H1 (cell line): ENCODE results near the gene OVCA2. TPM values are rescaled to one million over a fixed set of nuclear protein-coding genes. Genes with fewer than 3 reads are reported as not detected.

ENCODE experiments used
- CTCF ChIA-PET: fragments of 300-600 bp; sonication (Branson Sonifier 250); formaldehyde crosslinking; loops from one replicate; lab custom pipeline; 2021; ENCODE audit not compliant: partially characterized antibody; lab: Charles Lee
- POLR2A ChIA-PET: fragments of 300-600 bp; sonication (Branson Sonifier 250); formaldehyde crosslinking; loops from one replicate; lab custom pipeline; 2021; ENCODE audit warnings: inconsistent platforms; ENCODE audit not compliant: partially characterized antibody; lab: Charles Lee
- DNase-seq, 2 experiments: peaks; one replicate each; pipeline versions ENCODE4 v3.0.0 to v3.0.0-alpha.2; 2010 to 2022; ENCODE audit warnings: low spot score in 2 of 2, low read depth in 1 of 2, mixed read lengths in 1 of 2
- FAIRE-seq: peaks from 2 replicates; lab custom pipeline; 2011; peaks lifted over from hg19 to GRCh38; lab: Jason Lieb, UNC
- H2AFZ ChIP-seq: 2 replicates; pipeline ENCODE4 v1.8.1; 2012; ENCODE audit warnings: low read length, inconsistent platforms
- H2AK5ac ChIP-seq: 2 replicates; pipeline ENCODE4 v1.6.1; 2013; ENCODE audit warnings: low read depth, low read length
- H2BK120ac ChIP-seq: replicated peaks from 2 replicates; pipeline ENCODE3; 2013; ENCODE audit warnings: low read depth, low read length, inconsistent platforms
- H2BK12ac ChIP-seq: 2 replicates; pipeline ENCODE4 v1.6.1; 2013; ENCODE audit warnings: low read depth, low read length
- H2BK15ac ChIP-seq: 2 replicates; pipeline ENCODE4 v1.6.1; 2013; ENCODE audit warnings: low read length
- H2BK20ac ChIP-seq: 2 replicates; pipeline ENCODE4 v1.6.1; 2013; ENCODE audit warnings: low read length
- H2BK5ac ChIP-seq: 2 replicates; pipeline ENCODE4 v1.6.1; 2013; ENCODE audit warnings: low read depth, low read length
- H3K14ac ChIP-seq: 2 replicates; pipeline ENCODE4 v1.6.1; 2013; ENCODE audit warnings: inconsistent platforms; ENCODE audit not compliant: insufficient read length
- H3K18ac ChIP-seq: 2 replicates; pipeline ENCODE4 v1.6.1; 2013; ENCODE audit warnings: low read length; ENCODE audit errors: extremely low read depth
- H3K23ac ChIP-seq: 2 replicates; pipeline ENCODE4 v1.6.1; 2013; ENCODE audit warnings: inconsistent platforms; ENCODE audit not compliant: insufficient read length
- H3K23me2 ChIP-seq: 2 replicates; pipeline ENCODE4 v1.6.1; 2013; ENCODE audit warnings: low read depth, low read length
- H3K27ac ChIP-seq: 2 replicates; pipeline ENCODE4 v1.6.1; 2011; ENCODE audit warnings: low read depth, low read length, inconsistent platforms
- H3K27me3 ChIP-seq, 4 experiments: replicated peaks in 1 of 4; 1 replicate in 1 of 4; 2 replicates in 3 of 4; pipeline versions ENCODE4 v1.6.1 to v1.8.1; 2011 to 2013; ENCODE audit warnings: low read length in 3 of 4, mild to moderate bottlenecking in 3 of 4, inconsistent platforms in 2 of 4, mixed read lengths in 2 of 4, moderate library complexity in 1 of 4; ENCODE audit not compliant: control insufficient read depth in 3 of 4, insufficient read depth in 3 of 4; ENCODE audit errors: extremely low read depth in 1 of 4
- H3K36me3 ChIP-seq, 4 experiments: 2 replicates each; pipeline versions ENCODE4 v1.6.1 to v1.8.1; 2011 to 2013; ENCODE audit warnings: mild to moderate bottlenecking in 4 of 4, low read length in 3 of 4, moderate library complexity in 2 of 4, control low read depth in 1 of 4, inconsistent platforms in 1 of 4; ENCODE audit not compliant: insufficient read depth in 4 of 4, control insufficient read depth in 2 of 4
- H3K4ac ChIP-seq: replicated peaks from 2 replicates; pipeline ENCODE3; 2013; ENCODE audit warnings: low read length, low read depth, mixed read lengths, inconsistent platforms; ENCODE audit not compliant: insufficient read length
- H3K4me1 ChIP-seq, 4 experiments: replicated peaks in 1 of 4; 1 replicate in 1 of 4; 2 replicates in 3 of 4; pipeline versions ENCODE4 v1.6.1 to v1.8.1; 2011 to 2013; ENCODE audit warnings: low read length in 3 of 4, inconsistent platforms in 2 of 4, mixed read lengths in 1 of 4; ENCODE audit not compliant: insufficient read depth in 4 of 4, control insufficient read depth in 3 of 4
- H3K4me2 ChIP-seq, 2 experiments: 2 replicates each; pipeline versions ENCODE4 v1.6.1 to v1.8.1; 2011 to 2013; ENCODE audit warnings: low read depth in 2 of 2, low read length in 2 of 2, control low read depth in 1 of 2, inconsistent platforms in 1 of 2, mild to moderate bottlenecking in 1 of 2; ENCODE audit not compliant: insufficient read depth in 1 of 2
- H3K4me3 ChIP-seq, 4 experiments: fragments of 200-600, 300-600 bp in 1 of 4; sonication (generic), shearing (Covaris generic), sonication (Bioruptor Twin) in 1 of 4; 2 replicates each; pipeline versions ENCODE4 v1.5.1 to v1.8.1; 2011 to 2016; ENCODE audit warnings: low read length in 4 of 4, low read depth in 3 of 4, control low read depth in 2 of 4, inconsistent platforms in 2 of 4, mild to moderate bottlenecking in 2 of 4, mixed read lengths in 1 of 4, moderate library complexity in 1 of 4; ENCODE audit not compliant: insufficient read depth in 2 of 4; ENCODE audit errors: extremely low read depth in 1 of 4
- H3K56ac ChIP-seq: replicated peaks from 2 replicates; pipeline ENCODE3; 2013; ENCODE audit warnings: low read depth, mild to moderate bottlenecking, mixed read lengths, low read length, inconsistent platforms; ENCODE audit not compliant: insufficient read length
- H3K79me1 ChIP-seq: 2 replicates; pipeline ENCODE4 v1.6.1; 2013; ENCODE audit warnings: low read depth, low read length, control low read depth
- H3K79me2 ChIP-seq, 2 experiments: 2 replicates each; pipeline versions ENCODE4 v1.6.1 to v1.8.1; 2012 to 2013; ENCODE audit warnings: low read length in 2 of 2, mild to moderate bottlenecking in 2 of 2, inconsistent platforms in 1 of 2; ENCODE audit not compliant: insufficient read depth in 2 of 2, control insufficient read depth in 1 of 2
- H3K9ac ChIP-seq, 4 experiments: replicated peaks in 1 of 4; 1 replicate in 1 of 4; 2 replicates in 3 of 4; pipeline versions ENCODE4 v1.6.1 to v1.8.1; 2011 to 2013; ENCODE audit warnings: low read depth in 3 of 4, low read length in 3 of 4, control low read depth in 2 of 4, mild to moderate bottlenecking in 2 of 4, moderate library complexity in 2 of 4, inconsistent platforms in 1 of 4; ENCODE audit errors: extremely low read depth in 1 of 4
- H3K9me3 ChIP-seq, 2 experiments: 2 replicates each; pipeline versions ENCODE4 v1.6.1 to v1.8.1; 2012 to 2013; ENCODE audit warnings: mild to moderate bottlenecking in 2 of 2, moderate library complexity in 2 of 2, control low read depth in 1 of 2, inconsistent platforms in 1 of 2, low read depth in 1 of 2, low read length in 1 of 2, mixed read lengths in 1 of 2; ENCODE audit not compliant: insufficient read depth in 2 of 2
- H4K20me1 ChIP-seq, 2 experiments: replicated peaks in 1 of 2; 2 replicates each; pipeline versions ENCODE3 to v1.8.1; 2011 to 2013; ENCODE audit warnings: inconsistent platforms in 2 of 2, low read length in 2 of 2, mild to moderate bottlenecking in 1 of 2; ENCODE audit not compliant: insufficient read depth in 2 of 2, control insufficient read depth in 1 of 2
- H4K5ac ChIP-seq: 2 replicates; pipeline ENCODE4 v1.6.1; 2013; ENCODE audit warnings: low read length, low read depth, mixed read lengths, inconsistent platforms; ENCODE audit not compliant: insufficient read length
- H4K8ac ChIP-seq: 2 replicates; pipeline ENCODE4 v1.8.0; 2013; ENCODE audit warnings: mild to moderate bottlenecking, moderate library complexity, low read length, inconsistent platforms; ENCODE audit not compliant: insufficient read depth; ENCODE audit errors: extremely low read depth
- H4K91ac ChIP-seq: replicated peaks from 2 replicates; pipeline ENCODE3; 2013; ENCODE audit warnings: low read length, mixed read lengths, inconsistent platforms; ENCODE audit not compliant: insufficient read length
- BACH1 ChIP-seq: IDR thresholded peaks from 2 replicates; pipeline ENCODE4 v1.6.1; 2012; ENCODE audit warnings: low read length, improper control_type of control experiment
- EGR1 ChIP-seq: IDR thresholded peaks from 2 replicates; pipeline ENCODE4 v1.6.1; 2011; ENCODE audit warnings: low read depth, low read length, borderline replicate concordance
- JUN ChIP-seq: IDR thresholded peaks from 2 replicates; pipeline ENCODE4 v1.6.1; 2011; ENCODE audit warnings: low read depth, mild to moderate bottlenecking, improper control_type of control experiment, low read length
- KDM1A ChIP-seq: fragments of 200-600, 300-600 bp; sonication (generic); IDR thresholded peaks from 2 replicates; pipeline ENCODE4 v1.7.1; 2016; ENCODE audit warnings: mild to moderate bottlenecking, low read length, borderline replicate concordance
- MAX ChIP-seq: IDR thresholded peaks from 2 replicates; pipeline ENCODE4 v1.6.1; 2012; ENCODE audit warnings: inconsistent platforms
- NRF1 ChIP-seq: IDR thresholded peaks from 2 replicates; pipeline ENCODE4 v1.6.1; 2011; ENCODE audit warnings: mild to moderate bottlenecking, low read depth, low read length, improper control_type of control experiment
- POLR2A ChIP-seq, 2 experiments: IDR thresholded peaks; 1 replicate in 1 of 2; 2 replicates in 1 of 2; pipeline ENCODE4 v1.6.1; 2011; ENCODE audit warnings: low read depth in 2 of 2, low read length in 2 of 2, mild to moderate bottlenecking in 2 of 2; ENCODE audit errors: control extremely low read depth in 1 of 2
- TEAD4 ChIP-seq: IDR thresholded peaks from 2 replicates; pipeline ENCODE4 v1.6.1; 2012; ENCODE audit warnings: low read depth, low read length, inconsistent platforms, mixed read lengths
- WGBS, 2 experiments: shearing (Covaris generic) in 1 of 2; methylation state at CpG; one replicate each; pipeline versions ENCODE4 v1.1.6 to v1.1.7; 2013 to 2015; ENCODE audit warnings: low lambda C conversion rate in 2 of 2, mixed read lengths in 2 of 2, inconsistent platforms in 1 of 2, low coverage in 1 of 2, missing lambda C conversion rate in 1 of 2; ENCODE audit not compliant: insufficient replicate concordance in 2 of 2, insufficient coverage in 1 of 2, insufficient read length in 1 of 2; ENCODE audit errors: extremely low coverage in 1 of 2, missing lambda C conversion rate in 1 of 2; 5-methylcytosine and 5-hydroxymethylcytosine counted together
- polyA plus RNA-seq, 7 experiments: library from polyadenylated mRNA; depleted of rRNA in 3 of 7; stranded (reverse) in 5 of 7; unstranded in 2 of 7; fragments of >200 nt in 5 of 7; fragments of 200-250 nt in 2 of 7; gene quantifications; 1 replicate in 5 of 7; 2 replicates in 1 of 7; 4 replicates in 1 of 7; pipeline versions ENCODE4 v1.2.1 to v1.2.3, GENCODE V29; 2011 to 2013; ENCODE audit warnings: missing spikeins in 2 of 7, mixed read lengths in 2 of 7
- total RNA-seq: library from RNA; stranded (reverse); fragmentation: NEBNext Ultra II Directional; extraction: Animal tissue kit (Norgen Biotek cat#: 25700); gene quantifications from 2 replicates; pipeline ENCODE4 v1.2.1, GENCODE V29; 2021

OVCA2 gene
- total and polyA plus RNA-seq, 2 of the 8 experiments (the other 6 are each of a cell fraction or from before 2014, with no cell fraction given) = 15.3 to 37.0 TPM

GRCh38 chr17:2023256-2023655 lies 18.6 kb upstream of the OVCA2 start:
- peaks cover 0 to 17% (median 6%) of the 10 kb centered on the region in 4 experiments; a peak in 6 of 7 replicates for H3K4me1 ChIP-seq
- H2BK20ac ChIP-seq = no peak overlapping the region
- no peak overlapping the region for H3K27ac ChIP-seq
- no peaks in the 10 kb centered on the region for H3K79me2 ChIP-seq
- H4K91ac ChIP-seq = no peak overlapping the region
- H3K36me3 ChIP-seq = peaks cover 0 to 6% (median 0%) of the 10 kb centered on the region in 4 experiments; a peak in 1 of 8 replicates
- H4K20me1 ChIP-seq = peaks cover 0 to 5% of the 10 kb centered on the region in 2 experiments
- H3K14ac ChIP-seq = no peak overlapping the region
- no peak overlapping the region for H3K4ac ChIP-seq
- H3K23me2 ChIP-seq = peaks cover 10% of the 10 kb centered on the region; the same call in 1 of the 2 replicates
- no peak overlapping the region for H3K9ac ChIP-seq
- DNase-seq = no peak
- no peaks in the 10 kb centered on the region for H3K79me1 ChIP-seq
- no peak overlapping the region for H3K56ac ChIP-seq
- H3K27me3 ChIP-seq = peaks cover 57 to 92% (median 84%) of the 10 kb centered on the region in 4 experiments
- no peak for FAIRE-seq
- H2BK5ac ChIP-seq = no peak overlapping the region
- H3K18ac ChIP-seq = no peak overlapping the region
- H2AFZ ChIP-seq = no peak overlapping the region
- no peak overlapping the region for H4K8ac ChIP-seq
- CTCF ChIA-PET = interaction anchor here (0.8 to 1.3 kb wide), 4 partner anchors 12 to 143 kb away, joined by 3 to 6 read pairs (median 3); no protein-coding TSS in a partner anchor
- H2BK15ac ChIP-seq = no peak overlapping the region
- H3K23ac ChIP-seq = no peak overlapping the region
- POLR2A ChIA-PET = interaction anchor here (1.4 kb wide), 1 partner anchor 113 kb away, joined by 3 read pairs; no protein-coding TSS in a partner anchor
- H2BK12ac ChIP-seq = no peak overlapping the region; the same call in 1 of the 2 replicates
- H3K4me2 ChIP-seq = peak overlapping the region; percentile 51 to 64
- H4K5ac ChIP-seq = no peak overlapping the region
- no peak overlapping the region for H2AK5ac ChIP-seq
- 40% methylated on average over 14 of the region's 16 CpGs; no CpG with 5 or more reads in 1 of the 2 experiments for WGBS, 2 experiments
- H3K4me3 ChIP-seq = no peak overlapping the region; a peak in 1 of 8 replicates
- H3K9me3 ChIP-seq = no peaks in the 10 kb centered on the region
- no peak overlapping the region for H2BK120ac ChIP-seq
- TF ChIP-seq KDM1A (no peak), NRF1 (no peak), MAX (no peak), TEAD4 (no peak), JUN (no peak), POLR2A (IDR thresholded peaks at IDR 0.05; ENCODE audit: control extremely low read depth in 1 of 2, low read depth in 2 of 2, low read length in 2 of 2) (no peak), EGR1 (no peak), BACH1 (no peak)
